Activated B cell treated with CpG ODN at 0.5 μM for 24 hours (primary cell): Measurements from ENCODE around the gene HBE1. TPM values are rescaled to one million over a fixed set of nuclear protein-coding genes. Genes with fewer than 3 reads are reported as not detected.

Experiments
- ATAC-seq: fragments of 200-7000 bp; cut with Tn5 transposase; one replicate; pipeline ENCODE4 v1.10.0; 2021; ENCODE audit warnings: low read depth, mild to moderate bottlenecking, moderate library complexity
- CTCF ChIA-PET: fragments of 350-600 bp; sonication (Branson Sonifier 250); formaldehyde crosslinking; loops from one replicate; lab custom pipeline; 2021; ENCODE audit warnings: antibody characterized with exemption; lab: Charles Lee
- POLR2A ChIA-PET: fragments of 350-600 bp; sonication (Branson Sonifier 250); formaldehyde crosslinking; loops from one replicate; lab custom pipeline; 2021; ENCODE audit warnings: antibody characterized with exemption; lab: Charles Lee
- DNase-seq: peaks from one replicate; pipeline ENCODE4 v3.0.0; 2022
- H3K27ac Mint-ChIP-seq: one replicate; pipeline ENCODE4 v1.8.0; 2020; ENCODE audit warnings: mixed read lengths
- H3K27me3 Mint-ChIP-seq: one replicate; pipeline ENCODE4 v1.8.0; 2021; ENCODE audit warnings: mixed read lengths
- H3K36me3 Mint-ChIP-seq: one replicate; pipeline ENCODE4 v1.8.0; 2021; ENCODE audit warnings: low read depth, mixed read lengths
- H3K4me1 Mint-ChIP-seq: one replicate; pipeline ENCODE4 v1.8.0; 2021; ENCODE audit warnings: mixed read lengths
- H3K4me3 Mint-ChIP-seq: one replicate; pipeline ENCODE4 v1.8.0; 2020; ENCODE audit warnings: mild to moderate bottlenecking, mixed read lengths
- H3K9me3 Mint-ChIP-seq: one replicate; pipeline ENCODE4 v1.8.0; 2020; ENCODE audit warnings: mixed read lengths
- intact Hi-C: fragments of 100-400 bp; cut with micrococcal nuclease; formaldehyde crosslinking; loops from one replicate; pipeline ENCODE4 v1.15.1; 2024
- total RNA-seq: library from RNA; stranded (reverse); gene quantifications from 2 replicates; pipeline ENCODE4 v1.2.3, GENCODE V29; 2022
- TF ChIP-seq, protein P1 (sequence below): fragments of 200-600 bp; IDR thresholded peaks from one replicate; pipeline ENCODE4 v1.8.0; 2022; ENCODE audit warnings: antibody characterized with exemption, mild to moderate bottlenecking

HBE1 gene
- total RNA-seq, 1 donor from 2014 or later, result not detected

DNA sequence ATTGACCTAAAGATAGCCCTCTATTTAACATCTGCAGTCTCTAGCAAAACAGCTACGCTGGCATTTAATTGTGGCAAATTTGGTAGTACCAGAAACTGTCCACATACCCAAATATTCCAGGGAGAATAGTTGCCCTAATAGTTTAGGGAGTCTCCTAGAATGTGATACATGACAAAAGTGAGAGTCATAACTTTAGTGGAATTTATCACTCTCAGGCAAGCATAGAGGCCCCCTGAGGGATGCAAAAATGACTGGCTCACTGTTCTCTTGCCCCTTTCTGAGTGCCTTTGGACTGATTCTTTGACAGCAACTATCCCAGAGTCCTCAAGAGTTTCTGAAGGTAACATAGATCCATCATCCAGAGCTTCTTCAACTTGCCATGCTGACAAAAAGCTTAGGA is 34.3 kb upstream of the HBE1 start:
- TF ChIP-seq, protein P1, sequence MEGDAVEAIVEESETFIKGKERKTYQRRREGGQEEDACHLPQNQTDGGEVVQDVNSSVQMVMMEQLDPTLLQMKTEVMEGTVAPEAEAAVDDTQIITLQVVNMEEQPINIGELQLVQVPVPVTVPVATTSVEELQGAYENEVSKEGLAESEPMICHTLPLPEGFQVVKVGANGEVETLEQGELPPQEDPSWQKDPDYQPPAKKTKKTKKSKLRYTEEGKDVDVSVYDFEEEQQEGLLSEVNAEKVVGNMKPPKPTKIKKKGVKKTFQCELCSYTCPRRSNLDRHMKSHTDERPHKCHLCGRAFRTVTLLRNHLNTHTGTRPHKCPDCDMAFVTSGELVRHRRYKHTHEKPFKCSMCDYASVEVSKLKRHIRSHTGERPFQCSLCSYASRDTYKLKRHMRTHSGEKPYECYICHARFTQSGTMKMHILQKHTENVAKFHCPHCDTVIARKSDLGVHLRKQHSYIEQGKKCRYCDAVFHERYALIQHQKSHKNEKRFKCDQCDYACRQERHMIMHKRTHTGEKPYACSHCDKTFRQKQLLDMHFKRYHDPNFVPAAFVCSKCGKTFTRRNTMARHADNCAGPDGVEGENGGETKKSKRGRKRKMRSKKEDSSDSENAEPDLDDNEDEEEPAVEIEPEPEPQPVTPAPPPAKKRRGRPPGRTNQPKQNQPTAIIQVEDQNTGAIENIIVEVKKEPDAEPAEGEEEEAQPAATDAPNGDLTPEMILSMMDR, result no peak
- Mint-ChIP-seq H3K4me1 (no peaks in the 10 kb centered on the region), H3K27ac (no peak overlapping the region), H3K4me3 (no peak overlapping the region), H3K9me3 (no peaks in the 10 kb centered on the region), H3K27me3 (no peaks in the 10 kb centered on the region), H3K36me3 (no peaks in the 10 kb centered on the region)
- intact Hi-C loops, result no loop called here
- DNase-seq (no peak), ATAC-seq (no peak)
- CTCF ChIA-PET, result no interaction called here
- POLR2A ChIA-PET, result no interaction called here

DNA sequence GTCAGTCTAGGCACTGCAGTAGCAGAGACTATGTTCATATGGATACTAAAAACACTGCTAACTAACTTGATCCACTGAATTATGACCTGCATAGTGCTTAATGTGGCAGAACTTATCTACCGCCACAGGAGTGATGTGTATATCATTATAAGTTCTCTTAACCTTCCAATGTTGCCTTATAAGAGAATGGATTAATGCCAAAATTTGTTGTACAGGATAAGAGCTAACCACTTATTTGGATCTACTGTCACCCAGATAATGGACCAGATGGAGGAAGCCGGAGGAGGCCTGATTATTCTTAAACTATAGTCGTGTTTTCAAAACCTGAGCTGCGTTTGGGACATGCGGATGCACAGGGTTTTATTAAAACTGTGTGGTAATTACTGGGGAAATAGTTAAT is 33.9 kb upstream of the HBE1 start:
- intact Hi-C loops, result no loop called here
- Mint-ChIP-seq H3K27me3 (no peaks in the 10 kb centered on the region), H3K36me3 (no peaks in the 10 kb centered on the region), H3K4me3 (no peak overlapping the region), H3K27ac (no peak overlapping the region), H3K9me3 (no peaks in the 10 kb centered on the region), H3K4me1 (no peaks in the 10 kb centered on the region)
- DNase-seq (no peak), ATAC-seq (no peak)
- TF ChIP-seq, protein P1, result no peak
- CTCF ChIA-PET, result no interaction called here
- POLR2A ChIA-PET, result no interaction called here

DNA sequence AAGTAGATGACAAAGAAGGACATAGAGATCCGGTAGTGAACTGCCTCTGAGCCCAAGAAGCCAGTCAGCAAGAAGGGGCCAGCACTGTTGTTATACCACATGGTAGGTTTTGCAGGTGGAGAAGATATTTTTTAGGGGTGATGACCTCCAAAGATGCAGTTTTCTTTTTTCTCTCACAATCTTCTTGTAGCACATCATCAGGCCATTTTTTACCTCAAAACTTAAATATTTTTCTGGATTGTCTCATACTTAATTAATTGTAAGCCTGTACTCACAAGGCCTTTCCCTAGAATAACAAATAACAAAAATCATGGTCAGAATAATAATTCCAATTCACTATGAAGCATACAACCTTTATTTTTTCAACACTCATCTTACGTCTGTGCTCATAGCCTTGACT is 32.1 kb upstream of the HBE1 start, which contains the start of gene OR51B4:
Gene OR51B4 (minus strand): TSS at position 101 of the 400 bp plus-strand sequence. CDS start 0 bp downstream, at position 101.
- ChIA-PET POLR2A (no interaction called here), CTCF (no interaction called here)
- Mint-ChIP-seq H3K36me3 (no peaks in the 10 kb centered on the region), H3K4me3 (no peak within 1 kb of the TSS), H3K27ac (no peak within 1 kb of the TSS), H3K9me3 (no peaks in the 10 kb centered on the region), H3K27me3 (peaks cover 4% of the 10 kb centered on the region), H3K4me1 (no peaks in the 10 kb centered on the region)
- intact Hi-C loops, result no loop called here
- TF ChIP-seq, protein P1, result no peak
- ATAC-seq, result no peak
- no peak for DNase-seq

DNA sequence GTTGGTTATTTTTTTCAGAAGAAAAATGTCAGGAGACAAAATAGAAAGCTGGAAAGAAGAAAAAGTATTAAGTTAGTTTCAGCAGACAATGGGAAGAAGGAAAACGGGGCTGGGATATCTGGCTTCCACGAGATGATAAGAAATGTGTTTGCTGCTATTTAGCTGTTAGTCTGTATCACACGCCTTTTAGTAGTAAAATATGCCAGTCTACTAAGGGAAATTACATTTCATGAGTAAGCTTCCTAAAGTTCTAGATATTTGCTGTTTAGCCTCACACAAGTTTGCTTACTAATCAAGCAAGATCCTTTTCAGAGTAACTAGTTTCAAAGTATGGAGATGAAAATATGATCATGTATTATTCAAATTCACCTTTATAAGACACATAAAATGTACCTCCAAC is 30.5 kb upstream of the HBE1 start:
- CTCF ChIA-PET, result no interaction called here
- TF ChIP-seq, protein P1, result no peak
- peaks cover 9% of the 10 kb centered on the region for H3K27me3 Mint-ChIP-seq
- H3K4me3 Mint-ChIP-seq, result no peak overlapping the region
- no peaks in the 10 kb centered on the region for H3K9me3 Mint-ChIP-seq
- ATAC-seq (no peak), DNase-seq (no peak)
- POLR2A ChIA-PET, result no interaction called here
- H3K36me3 Mint-ChIP-seq, result no peaks in the 10 kb centered on the region
- intact Hi-C loops, result no loop called here
- no peak overlapping the region for H3K27ac Mint-ChIP-seq
- no peaks in the 10 kb centered on the region for H3K4me1 Mint-ChIP-seq

DNA sequence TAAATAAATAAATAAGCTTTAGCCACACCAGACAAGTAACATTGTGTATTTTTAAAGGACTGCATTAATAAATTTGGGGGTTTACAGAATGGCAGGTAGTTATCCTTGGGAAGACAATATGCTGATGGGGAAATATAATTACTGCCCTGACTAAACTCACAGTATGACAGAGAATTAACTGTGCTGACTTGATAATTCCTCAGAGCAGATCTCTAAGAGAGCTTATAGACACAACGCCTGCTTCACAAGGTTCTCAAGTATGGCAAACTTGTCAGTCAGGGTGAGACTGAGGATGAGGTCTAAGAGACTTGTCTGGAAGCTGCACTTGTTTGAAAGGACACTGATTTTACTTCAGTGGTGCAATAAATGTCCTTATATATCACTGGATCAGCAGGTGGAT is 28.7 kb upstream of the HBE1 start:
- H3K4me3 Mint-ChIP-seq, result no peak overlapping the region
- ATAC-seq (no peak), DNase-seq (no peak)
- intact Hi-C loops, result no loop called here
- no peaks in the 10 kb centered on the region for H3K36me3 Mint-ChIP-seq
- ChIA-PET CTCF (no interaction called here), POLR2A (no interaction called here)
- H3K27me3 Mint-ChIP-seq, result peaks cover 9% of the 10 kb centered on the region
- no peaks in the 10 kb centered on the region for H3K4me1 Mint-ChIP-seq
- H3K9me3 Mint-ChIP-seq, result no peaks in the 10 kb centered on the region
- no peak overlapping the region for H3K27ac Mint-ChIP-seq
- TF ChIP-seq, protein P1, result no peak
